Effector memory CD4-positive, alpha-beta T cell (primary cell): ENCODE data around the gene DENND1A.

Experiments
- DNase-seq, 3 donors: peaks; one replicate each; pipeline ENCODE4 v3.0.0-alpha.2; 2020
- H3K27ac ChIP-seq: 2 replicates; pipeline ENCODE4 v1.7.0; 2013; ENCODE audit warnings: mild to moderate bottlenecking, low read length, moderate library complexity; ENCODE audit not compliant: insufficient read depth, poor library complexity, severe bottlenecking
- H3K27me3 ChIP-seq: replicated peaks from 2 replicates; pipeline ENCODE4 v1.7.0; 2013; ENCODE audit warnings: mild to moderate bottlenecking, low read length; ENCODE audit not compliant: insufficient read depth, control insufficient read depth, poor library complexity, severe bottlenecking
- H3K36me3 ChIP-seq: 2 replicates; pipeline ENCODE4 v1.7.0; 2013; ENCODE audit warnings: mild to moderate bottlenecking, low read length, moderate library complexity; ENCODE audit not compliant: control insufficient read depth, insufficient read depth
- H3K4me1 ChIP-seq: 2 replicates; pipeline ENCODE4 v1.7.0; 2013; ENCODE audit warnings: low read length, mild to moderate bottlenecking; ENCODE audit not compliant: control insufficient read depth, insufficient read depth, poor library complexity, severe bottlenecking
- H3K4me3 ChIP-seq: 2 replicates; pipeline ENCODE4 v1.7.0; 2013; ENCODE audit warnings: low read length, low read depth, mild to moderate bottlenecking; ENCODE audit not compliant: insufficient read depth, poor library complexity, severe bottlenecking
- H3K9me3 ChIP-seq: 2 replicates; pipeline ENCODE4 v1.7.0; 2013; ENCODE audit warnings: mild to moderate bottlenecking, low read length, moderate library complexity; ENCODE audit not compliant: control insufficient read depth

Gene DENND1A

DNA sequence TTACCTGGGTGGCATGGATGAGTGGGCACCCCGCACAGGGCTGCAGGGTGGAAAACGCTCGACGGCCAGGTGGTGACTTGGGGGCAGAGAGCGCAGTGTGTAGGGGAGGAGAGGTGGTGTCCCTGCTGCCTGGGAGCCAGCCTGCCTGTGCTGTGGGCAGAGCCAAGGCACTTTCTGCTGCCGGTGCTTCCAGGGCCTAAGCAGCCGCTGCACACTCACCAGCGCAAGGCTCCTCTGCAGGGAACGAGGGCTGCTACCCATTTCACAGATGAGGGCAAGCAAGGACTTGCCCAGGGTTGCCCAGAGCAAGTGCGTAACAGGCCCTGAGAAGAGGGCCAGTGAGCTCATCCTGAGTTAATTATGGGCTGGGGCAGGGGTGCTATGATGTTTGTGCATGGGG is 511.4 kb downstream of the DENND1A start:
- H3K36me3 ChIP-seq: no peaks in the 10 kb centered on the region
- H3K27me3 ChIP-seq: no peaks in the 10 kb centered on the region

DNA sequence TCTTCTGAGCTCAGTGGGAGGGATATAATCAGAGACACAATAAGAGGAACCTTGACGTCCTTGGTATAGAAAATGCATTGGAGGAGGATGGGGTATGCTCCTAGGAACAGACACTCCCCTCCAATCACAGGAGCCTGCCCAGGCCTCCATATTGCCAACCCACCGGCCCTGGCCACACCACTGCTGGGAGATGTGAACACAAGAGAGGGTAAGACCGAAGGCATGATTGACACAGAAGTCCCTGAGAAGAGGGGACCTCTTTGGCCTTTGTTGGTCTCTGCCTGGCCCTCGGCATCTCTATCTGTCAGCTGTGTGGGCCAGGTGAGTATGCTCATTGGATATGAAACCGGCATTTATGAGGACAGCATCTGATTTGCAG is 511.9 kb downstream of the DENND1A start:
- H3K27me3 ChIP-seq: no peaks in the 10 kb centered on the region
- no peaks in the 10 kb centered on the region for H3K36me3 ChIP-seq
- DNase-seq: no peak
- H3K4me1 ChIP-seq: no peaks in the 10 kb centered on the region
- no peak overlapping the region for H3K27ac ChIP-seq
- H3K9me3 ChIP-seq: no peaks in the 10 kb centered on the region
- H3K4me3 ChIP-seq: no peak overlapping the region

More for the DNA sequence above, 511.4 kb downstream of the DENND1A start:
- no peaks in the 10 kb centered on the region for H3K9me3 ChIP-seq
- no peaks in the 10 kb centered on the region for H3K4me1 ChIP-seq
- DNase-seq: no peak
- no peak overlapping the region for H3K4me3 ChIP-seq
- no peak overlapping the region for H3K27ac ChIP-seq

DNA sequence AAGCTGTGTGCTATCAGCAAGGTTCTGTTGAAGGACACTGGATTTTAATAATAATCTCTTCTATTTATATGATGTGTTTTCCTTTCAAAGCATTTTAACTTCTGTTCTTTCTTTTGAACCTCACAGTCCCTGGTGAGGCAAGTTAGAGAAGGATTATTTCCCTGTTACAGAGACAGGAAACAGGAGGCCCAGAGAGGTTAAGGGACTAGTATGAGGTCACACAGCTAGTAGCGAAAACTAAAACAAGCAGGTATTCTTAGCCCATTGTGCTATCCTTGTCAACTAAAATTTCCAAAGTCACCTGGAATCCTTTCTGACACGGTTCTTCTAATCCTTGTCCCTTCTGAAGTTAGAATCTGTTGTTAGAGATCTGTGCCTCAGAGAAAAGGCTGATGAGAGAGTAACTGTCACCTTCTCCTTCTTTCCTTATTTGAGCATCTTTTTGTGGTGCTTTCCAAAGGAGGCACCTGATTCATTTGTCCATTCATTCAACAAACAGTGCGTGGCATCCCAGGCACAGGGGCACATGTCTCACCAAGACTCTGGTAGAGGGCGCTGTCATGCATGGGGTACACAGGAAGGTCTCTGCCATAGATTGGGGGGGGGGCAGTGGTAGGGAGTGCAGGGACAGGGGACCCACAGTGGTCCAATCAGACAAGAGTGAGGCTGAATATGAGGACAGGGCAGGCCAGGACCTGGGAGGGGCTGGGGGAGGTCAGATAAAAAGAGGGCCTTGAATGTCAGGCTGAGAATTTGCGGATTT is 512.5 kb downstream of the DENND1A start:
- no peak for DNase-seq
- H3K27ac ChIP-seq: no peak overlapping the region
- no peak overlapping the region for H3K4me3 ChIP-seq
- H3K9me3 ChIP-seq: no peaks in the 10 kb centered on the region
- no peaks in the 10 kb centered on the region for H3K36me3 ChIP-seq
- no peaks in the 10 kb centered on the region for H3K4me1 ChIP-seq
- no peaks in the 10 kb centered on the region for H3K27me3 ChIP-seq

DNA sequence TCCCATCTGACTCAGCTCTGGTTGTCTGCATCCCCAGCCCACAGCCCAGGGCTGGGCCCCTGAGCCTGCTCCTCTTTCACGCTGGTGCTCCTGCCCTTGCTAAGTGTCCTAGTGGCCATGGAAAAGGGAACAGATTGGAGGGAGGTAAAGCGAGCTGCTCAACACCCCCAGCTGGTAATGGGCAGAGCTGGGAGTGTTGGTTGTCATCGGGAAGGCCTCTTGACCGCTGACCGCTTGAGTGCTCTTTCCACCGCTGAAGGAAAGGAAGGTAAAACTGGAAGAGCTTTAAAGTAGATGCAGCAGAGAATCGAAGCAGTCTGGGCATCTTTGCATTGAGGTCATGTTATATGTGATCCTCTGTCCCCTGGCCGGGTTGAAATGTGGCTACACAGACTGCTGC is 513.8 kb downstream of the DENND1A start:
- H3K9me3 ChIP-seq: no peaks in the 10 kb centered on the region
- no peaks in the 10 kb centered on the region for H3K27me3 ChIP-seq
- H3K36me3 ChIP-seq: no peaks in the 10 kb centered on the region
- DNase-seq: no peak
- H3K4me1 ChIP-seq: no peaks in the 10 kb centered on the region
- no peak overlapping the region for H3K27ac ChIP-seq
- no peak overlapping the region for H3K4me3 ChIP-seq

DNA sequence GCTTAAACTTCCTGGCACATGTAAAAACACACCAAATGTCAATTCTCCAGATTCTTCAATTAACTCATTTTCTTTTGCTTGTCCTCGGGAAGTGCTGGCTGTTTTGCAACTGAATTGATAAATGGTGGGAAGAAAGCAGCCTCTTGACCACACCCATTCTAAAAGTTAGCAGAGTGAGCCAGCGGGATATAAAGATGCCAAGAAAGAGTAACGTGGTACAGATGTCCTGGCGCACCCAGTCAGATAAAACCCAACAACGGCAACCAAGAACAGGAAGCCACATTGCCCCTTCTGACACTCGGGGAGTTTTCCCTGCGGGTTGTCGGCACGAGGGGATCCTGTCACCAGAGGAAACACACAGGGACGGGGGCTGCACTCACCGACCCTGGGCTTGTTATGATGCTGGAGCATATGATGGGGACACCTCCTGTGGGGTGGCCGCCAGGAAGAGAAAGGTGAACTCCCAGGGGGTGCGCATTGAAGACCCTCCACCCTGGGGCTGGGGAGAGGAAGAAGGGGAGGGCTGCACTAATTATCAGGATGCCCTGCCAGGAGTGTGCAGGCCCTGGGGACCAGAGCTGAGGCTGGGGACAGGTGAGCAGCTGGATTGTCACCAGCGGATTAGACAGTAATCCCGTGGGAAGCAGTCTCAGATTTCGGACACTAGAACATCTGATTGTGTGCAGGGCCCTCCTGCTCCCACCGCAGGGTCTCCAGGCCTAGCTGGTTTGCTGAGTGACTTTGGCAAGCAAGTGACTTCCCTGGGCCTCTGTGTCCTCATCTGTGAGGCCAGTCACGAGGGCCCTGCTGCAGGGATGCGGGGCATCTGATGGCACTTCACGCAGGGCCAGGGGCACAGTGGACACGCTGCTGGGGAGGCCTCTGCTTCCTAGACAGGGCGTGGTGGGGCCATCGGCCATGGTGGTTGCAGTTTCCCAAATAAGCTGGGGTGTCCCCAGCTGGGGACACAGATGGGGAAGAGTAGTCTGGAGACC is 514.7 kb downstream of the DENND1A start:
- Histone ChIP-seq H3K9me3 (no peaks in the 10 kb centered on the region), H3K4me1 (no peaks in the 10 kb centered on the region), H3K4me3 (no peak overlapping the region), H3K27me3 (no peaks in the 10 kb centered on the region), H3K36me3 (no peaks in the 10 kb centered on the region), H3K27ac (no peak overlapping the region)
- no peak for DNase-seq

DNA sequence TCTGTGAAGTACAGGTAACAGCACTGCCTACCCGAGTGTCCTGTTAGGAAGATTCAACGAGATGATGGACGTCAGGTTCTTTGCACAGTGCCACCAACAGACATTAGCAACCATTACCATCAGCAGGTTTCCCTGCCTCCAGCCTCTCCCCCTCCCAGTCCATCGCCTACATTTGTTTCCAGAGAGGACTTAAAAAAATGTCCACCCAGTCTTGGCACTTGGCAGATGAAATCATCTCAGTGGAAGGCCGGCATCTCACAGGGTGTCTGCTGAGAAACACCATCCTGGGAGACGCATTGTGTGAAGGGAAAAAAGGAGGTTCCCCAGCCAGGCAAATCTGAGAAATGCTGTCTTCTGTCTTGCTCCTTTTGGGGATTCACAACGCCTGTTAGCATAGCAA is 515.7 kb downstream of the DENND1A start:
- no peak overlapping the region for H3K4me3 ChIP-seq

DNA sequence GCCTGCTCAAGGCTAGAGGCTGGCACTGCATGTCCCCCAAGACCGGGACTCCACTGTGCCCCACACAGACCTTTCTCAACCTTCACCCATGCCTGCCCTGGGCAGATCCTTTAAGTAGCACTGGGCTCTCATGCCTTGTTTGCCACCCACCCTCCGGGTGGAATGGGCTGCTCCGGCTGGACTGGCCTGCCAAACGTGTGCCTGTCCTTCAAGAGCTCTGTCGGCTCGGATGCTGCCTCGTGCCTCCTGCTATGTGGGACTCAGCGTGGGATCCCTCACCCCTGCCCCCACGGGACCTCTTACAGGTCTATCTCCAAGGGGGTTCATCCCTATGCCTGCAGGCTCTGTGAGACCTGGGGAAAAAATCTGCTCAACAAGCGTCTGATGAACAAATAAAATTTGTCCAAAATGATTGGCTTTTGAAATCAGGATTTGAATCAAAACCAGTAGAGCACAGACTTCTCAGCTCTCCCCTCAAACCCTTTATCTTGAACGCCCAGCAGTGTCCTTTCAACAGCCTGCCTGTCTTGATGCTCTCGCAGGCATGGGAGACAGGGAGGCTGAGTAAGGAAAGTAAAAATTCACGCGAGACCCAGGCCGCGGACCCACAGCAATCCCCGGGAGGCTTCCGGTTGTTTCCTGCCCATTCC is 517.6 kb downstream of the DENND1A start:
- DNase-seq: no peak
- Histone ChIP-seq H3K9me3 (no peaks in the 10 kb centered on the region), H3K27me3 (no peaks in the 10 kb centered on the region), H3K27ac (no peak overlapping the region), H3K4me3 (no peak overlapping the region), H3K36me3 (no peaks in the 10 kb centered on the region), H3K4me1 (no peaks in the 10 kb centered on the region)

More for the DNA sequence above, 515.7 kb downstream of the DENND1A start:
- Histone ChIP-seq H3K36me3 (no peaks in the 10 kb centered on the region), H3K27ac (no peak overlapping the region), H3K27me3 (no peaks in the 10 kb centered on the region), H3K4me1 (no peaks in the 10 kb centered on the region), H3K9me3 (no peaks in the 10 kb centered on the region)
- no peak for DNase-seq

DNA sequence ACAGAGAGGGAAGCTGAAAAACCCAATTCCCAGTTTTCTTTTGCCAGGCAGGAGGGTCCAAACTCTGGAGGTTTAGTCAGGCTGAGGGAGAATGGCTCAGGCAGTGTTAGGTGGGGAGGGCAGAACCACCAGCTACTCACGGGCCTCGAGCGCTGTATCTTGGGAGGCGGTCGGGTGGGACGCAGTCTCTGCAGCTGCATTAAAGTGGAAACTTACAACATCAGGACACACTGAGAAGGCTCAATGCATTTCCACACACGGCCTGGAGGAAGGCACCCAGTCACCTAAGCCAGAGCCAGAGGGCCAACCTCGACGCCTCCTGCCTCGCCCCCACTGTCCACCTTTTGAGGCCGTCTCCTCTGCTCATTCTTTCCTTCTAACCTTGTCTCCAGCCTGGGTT is 518.3 kb downstream of the DENND1A start:
- DNase-seq: no peak
- no peaks in the 10 kb centered on the region for H3K36me3 ChIP-seq
- H3K4me3 ChIP-seq: no peak overlapping the region
- no peak overlapping the region for H3K27ac ChIP-seq
- no peaks in the 10 kb centered on the region for H3K27me3 ChIP-seq
- H3K9me3 ChIP-seq: no peaks in the 10 kb centered on the region
- H3K4me1 ChIP-seq: no peaks in the 10 kb centered on the region

DNA sequence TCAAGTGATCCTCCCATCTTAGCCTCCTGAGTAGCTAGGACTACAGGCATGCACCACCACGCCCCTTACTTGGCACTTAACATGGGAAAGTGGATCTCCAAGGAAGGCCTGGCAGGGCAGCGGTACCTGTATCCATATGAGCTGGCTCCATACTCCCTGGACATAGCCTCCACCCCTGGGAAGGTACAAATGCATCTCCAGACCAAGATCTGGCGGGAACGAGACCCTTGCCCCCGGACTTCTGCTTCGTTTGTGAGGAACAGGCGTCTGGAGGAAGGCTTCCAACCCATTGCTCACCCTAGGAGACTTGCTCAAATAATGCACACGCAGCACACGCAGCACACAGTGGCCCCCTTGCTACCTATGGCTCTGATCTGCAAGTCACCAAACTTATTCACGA is 518.7 kb downstream of the DENND1A start:
- Histone ChIP-seq H3K36me3 (no peaks in the 10 kb centered on the region), H3K4me1 (no peaks in the 10 kb centered on the region), H3K27ac (no peak overlapping the region), H3K9me3 (no peaks in the 10 kb centered on the region), H3K27me3 (no peaks in the 10 kb centered on the region), H3K4me3 (no peak overlapping the region)
- no peak for DNase-seq
